SJCRH30 (cell line): ENCODE measurements around the gene CALCOCO1. TPM values are rescaled to one million over a fixed set of nuclear protein-coding genes. Genes with fewer than 3 reads are reported as not detected.

Experiments
- total RNA-seq: library from RNA; depleted of rRNA; stranded (reverse); fragments of >200 nt; shearing (Covaris generic); gene quantifications from 2 replicates; pipeline ENCODE4 v1.2.3, GENCODE V29; 2014; rRNA removed

CALCOCO1 gene
- total RNA-seq, 1 experiment from 2014 or later = 20.3 TPM

Other genes with a start within 250 kb of the CALCOCO1 start
- 5.9 and 7.6 TPM in 2 replicates for gene MAP3K12, start 228.0 kb downstream of the CALCOCO1 start, total RNA-seq
- 35.2 and 41.2 TPM in 2 replicates for gene TARBP2, start 226.2 kb downstream of the CALCOCO1 start, total RNA-seq
- 0.43 TPM in 1 of 2 replicates, not detected in the other for gene NPFF, start 220.0 kb downstream of the CALCOCO1 start, total RNA-seq
- 9.9 and 13.3 TPM in 2 replicates for gene ATF7, start 101.1 kb downstream of the CALCOCO1 start, total RNA-seq
- 433 and 480 TPM in 2 replicates for gene ATP5MC2, start 51.4 kb downstream of the CALCOCO1 start, total RNA-seq
- gene CISTR, start 24.5 kb upstream of the CALCOCO1 start, total RNA-seq = not detected in 2 replicates
- gene HOXC13, start 211.4 kb upstream of the CALCOCO1 start, total RNA-seq = 1.9 and 2.4 TPM in 2 replicates
- gene HOXC12, start 227.5 kb upstream of the CALCOCO1 start, total RNA-seq = not detected in 2 replicates
- gene HOXC11, start 245.7 kb upstream of the CALCOCO1 start, total RNA-seq = 1.1 and 1.2 TPM in 2 replicates
- 1.0 and 1.5 TPM in 2 replicates for gene HOTAIR, start 247.5 kb upstream of the CALCOCO1 start, total RNA-seq